A673 (cell line): ENCODE data around the gene DNMT3B. TPM values are rescaled to one million over a fixed set of nuclear protein-coding genes. Genes with fewer than 3 reads are reported as not detected.
"Not testable (repeated sequence)": the region's sequence is repeated elsewhere in the genome, so short reads cannot be mapped to it uniquely, and the experiment has no call there.

Source experiments
- Bru-seq: library from RNA; stranded (reverse); fragments of 400-500 nt; gene quantifications from one replicate; lab custom pipeline; 2021; lab: Mats Ljungman, UMichigan
- BruChase-seq, 2 experiments: library from RNA; stranded (reverse); fragments of 400-500 nt; gene quantifications; one replicate each; lab custom pipeline; 2021; lab: Mats Ljungman, UMichigan
- BruUV-seq: library from RNA; stranded (reverse); fragments of 400-500 nt; replicated peaks from 2 replicates; lab custom pipeline; 2021; lab: Mats Ljungman, UMichigan
- CTCF ChIA-PET: fragments of 300-600 bp; sonication (Branson Sonifier 250); formaldehyde crosslinking; loops from one replicate; lab custom pipeline; 2022; ENCODE audit warnings: antibody characterized with exemption; lab: Charles Lee
- POLR2A ChIA-PET: fragments of 300-600 bp; sonication (Branson Sonifier 250); formaldehyde crosslinking; loops from one replicate; lab custom pipeline; 2022; ENCODE audit warnings: antibody characterized with exemption; ENCODE audit not compliant: low non-redundant PET; lab: Charles Lee
- DNase-seq: peaks from one replicate; pipeline ENCODE4 v3.0.0-alpha.2; 2015; ENCODE audit warnings: low spot score
- H3K27ac ChIP-seq: fragments of 200-600 bp; sonication (generic); 2 replicates; pipeline ENCODE4 v1.5.1; 2016; ENCODE audit warnings: mixed run types, low read depth, mild to moderate bottlenecking, mixed read lengths, antibody characterized with exemption, low read length; ENCODE audit not compliant: poor library complexity, severe bottlenecking
- H3K27me3 ChIP-seq: fragments of 200-600 bp; sonication (generic); replicated peaks from 2 replicates; pipeline ENCODE4 v1.6.1; 2017; ENCODE audit warnings: mixed run types, low read depth, mild to moderate bottlenecking, mixed read lengths, antibody characterized with exemption, low read length; ENCODE audit not compliant: insufficient read depth, poor library complexity
- H3K36me3 ChIP-seq: fragments of 200-600 bp; sonication (generic); 2 replicates; pipeline ENCODE4 v1.6.1; 2016; ENCODE audit warnings: mixed run types, mild to moderate bottlenecking, mixed read lengths, antibody characterized with exemption, low read length; ENCODE audit not compliant: insufficient read depth, poor library complexity, severe bottlenecking
- H3K4me1 ChIP-seq: fragments of 200-600 bp; sonication (generic); 2 replicates; pipeline ENCODE4 v1.6.1; 2017; ENCODE audit warnings: mixed run types, mild to moderate bottlenecking, mixed read lengths, antibody characterized with exemption, low read length; ENCODE audit not compliant: insufficient read depth, poor library complexity, severe bottlenecking
- H3K4me3 ChIP-seq: fragments of 200-600 bp; sonication (generic); 2 replicates; pipeline ENCODE4 v1.5.1; 2016; ENCODE audit warnings: low read depth, mixed run types, mild to moderate bottlenecking, mixed read lengths, low read length; ENCODE audit not compliant: poor library complexity, severe bottlenecking
- H3K9me3 ChIP-seq: fragments of 200-600 bp; sonication (generic); 2 replicates; pipeline ENCODE4 v1.6.1; 2016; ENCODE audit warnings: mixed run types, low read depth, mild to moderate bottlenecking, mixed read lengths, antibody characterized with exemption, low read length; ENCODE audit not compliant: poor library complexity, severe bottlenecking
- EZH2 ChIP-seq: fragments of 200-600 bp; sonication (generic); IDR thresholded peaks from 2 replicates; pipeline ENCODE4 v1.6.1; 2017; ENCODE audit warnings: borderline replicate concordance, low read depth, mild to moderate bottlenecking, mixed read lengths, antibody characterized with exemption, low read length; ENCODE audit not compliant: poor library complexity, severe bottlenecking
- intact Hi-C: fragments of 100-400 bp; cut with micrococcal nuclease; formaldehyde crosslinking; loops from one replicate; pipeline ENCODE4 v1.10.0; 2022; ENCODE audit not compliant: unreplicated experiment
- long read RNA-seq: library from polyadenylated mRNA; stranded (forward); transcript quantifications from one replicate; pipeline ENCODE4 v2.0.0, GENCODE V29; 2022
- total RNA-seq: library from RNA; stranded (reverse); gene quantifications from 2 replicates; pipeline ENCODE4 v1.2.3, GENCODE V29; 2021
- TF ChIP-seq, protein P1 (sequence below): fragments of 300-800, 200-600 bp; sonication (generic); conservative IDR thresholded peaks from 2 replicates; pipeline ENCODE4 v1.5.1; 2017; ENCODE audit warnings: low read depth, mild to moderate bottlenecking, antibody characterized with exemption, low read length, moderate library complexity, mixed read lengths

Gene DNMT3B
- total RNA-seq (3.8 and 5.7 TPM in 2 replicates), Bru-seq, nascent RNA (percentile 50 among the genes with signal in this experiment), BruChase-seq, experiment 1, labeled RNA remaining after a 2-hour chase (percentile 53 among the genes with signal in this experiment), BruChase-seq, experiment 2, labeled RNA remaining after a 6-hour chase (percentile 47 among the genes with signal in this experiment)
- long read RNA-seq, full-length matches to known transcripts = 2 of 6 reads
- long read RNA-seq, partial matches to known transcripts = 2 of 6 reads
- long read RNA-seq, other reads (novel, unspliced or antisense) = 2 of 6 reads

DNA sequence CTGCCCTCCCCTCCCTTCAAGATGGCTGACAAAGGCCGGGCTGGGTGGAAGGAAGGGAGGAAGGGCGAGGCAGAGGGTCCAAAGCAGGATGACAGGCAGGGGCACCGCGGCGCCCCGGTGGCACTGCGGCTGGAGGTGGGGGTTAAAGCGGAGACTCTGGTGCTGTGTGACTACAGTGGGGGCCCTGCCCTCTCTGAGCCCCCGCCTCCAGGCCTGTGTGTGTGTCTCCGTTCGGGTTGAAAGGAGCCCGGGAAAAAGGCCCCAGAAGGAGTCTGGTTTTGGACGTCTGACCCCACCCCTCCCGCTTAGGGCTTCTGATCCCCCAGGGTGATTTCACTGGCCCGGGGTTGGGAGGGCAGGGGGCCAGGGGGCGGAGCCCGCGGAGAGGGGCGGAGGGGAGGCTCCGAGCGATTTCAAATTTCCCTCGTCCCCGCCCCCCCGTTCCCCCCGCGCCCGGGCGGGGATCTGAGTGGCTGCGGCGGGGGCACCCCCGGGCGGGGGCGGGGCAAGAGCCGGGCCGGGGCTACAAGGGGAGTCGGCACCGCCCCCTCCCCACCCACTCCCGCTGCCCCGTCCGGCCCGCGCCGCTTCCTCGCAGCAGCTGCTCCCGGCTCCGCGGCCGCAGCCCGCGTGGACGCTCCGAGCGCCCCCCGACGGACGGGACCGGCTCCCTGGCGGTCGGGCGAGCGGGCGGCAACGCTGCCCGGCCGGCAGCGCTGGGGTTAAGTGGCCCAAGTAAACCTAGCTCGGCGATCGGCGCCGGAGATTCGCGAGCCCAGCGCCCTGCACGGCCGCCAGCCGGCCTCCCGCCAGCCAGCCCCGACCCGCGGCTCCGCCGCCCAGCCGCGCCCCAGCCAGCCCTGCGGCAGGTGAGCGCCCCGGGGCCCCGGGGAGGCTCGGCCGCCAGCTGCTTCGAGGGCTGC lies at the start of gene DNMT3B:
TSS of gene DNMT3B (plus strand) at position 555 of the 923 bp plus-strand sequence. CDS start 17,939 bp downstream, outside the sequence.
- BruUV-seq = no TSS peak
- Histone ChIP-seq H3K4me3 (peak within 1 kb of the TSS; percentile 88), H3K36me3 (no peaks in the 10 kb centered on the region), H3K27ac (peak within 1 kb of the TSS; percentile 63), H3K9me3 (no peaks in the 10 kb centered on the region), H3K27me3 (no peaks in the 10 kb centered on the region), H3K4me1 (peaks cover 13% of the 10 kb centered on the region)
- TF ChIP-seq, protein P1, sequence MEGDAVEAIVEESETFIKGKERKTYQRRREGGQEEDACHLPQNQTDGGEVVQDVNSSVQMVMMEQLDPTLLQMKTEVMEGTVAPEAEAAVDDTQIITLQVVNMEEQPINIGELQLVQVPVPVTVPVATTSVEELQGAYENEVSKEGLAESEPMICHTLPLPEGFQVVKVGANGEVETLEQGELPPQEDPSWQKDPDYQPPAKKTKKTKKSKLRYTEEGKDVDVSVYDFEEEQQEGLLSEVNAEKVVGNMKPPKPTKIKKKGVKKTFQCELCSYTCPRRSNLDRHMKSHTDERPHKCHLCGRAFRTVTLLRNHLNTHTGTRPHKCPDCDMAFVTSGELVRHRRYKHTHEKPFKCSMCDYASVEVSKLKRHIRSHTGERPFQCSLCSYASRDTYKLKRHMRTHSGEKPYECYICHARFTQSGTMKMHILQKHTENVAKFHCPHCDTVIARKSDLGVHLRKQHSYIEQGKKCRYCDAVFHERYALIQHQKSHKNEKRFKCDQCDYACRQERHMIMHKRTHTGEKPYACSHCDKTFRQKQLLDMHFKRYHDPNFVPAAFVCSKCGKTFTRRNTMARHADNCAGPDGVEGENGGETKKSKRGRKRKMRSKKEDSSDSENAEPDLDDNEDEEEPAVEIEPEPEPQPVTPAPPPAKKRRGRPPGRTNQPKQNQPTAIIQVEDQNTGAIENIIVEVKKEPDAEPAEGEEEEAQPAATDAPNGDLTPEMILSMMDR = no peak
- TF ChIP-seq EZH2 = no peak
- ChIA-PET CTCF (no interaction called here), POLR2A (interaction anchor here (0.5 kb wide), 1 partner anchor 44 kb away, joined by 6 read pairs; no protein-coding TSS in a partner anchor)
- peak; percentile 88 for DNase-seq
- intact Hi-C loops = no loop called here

DNA sequence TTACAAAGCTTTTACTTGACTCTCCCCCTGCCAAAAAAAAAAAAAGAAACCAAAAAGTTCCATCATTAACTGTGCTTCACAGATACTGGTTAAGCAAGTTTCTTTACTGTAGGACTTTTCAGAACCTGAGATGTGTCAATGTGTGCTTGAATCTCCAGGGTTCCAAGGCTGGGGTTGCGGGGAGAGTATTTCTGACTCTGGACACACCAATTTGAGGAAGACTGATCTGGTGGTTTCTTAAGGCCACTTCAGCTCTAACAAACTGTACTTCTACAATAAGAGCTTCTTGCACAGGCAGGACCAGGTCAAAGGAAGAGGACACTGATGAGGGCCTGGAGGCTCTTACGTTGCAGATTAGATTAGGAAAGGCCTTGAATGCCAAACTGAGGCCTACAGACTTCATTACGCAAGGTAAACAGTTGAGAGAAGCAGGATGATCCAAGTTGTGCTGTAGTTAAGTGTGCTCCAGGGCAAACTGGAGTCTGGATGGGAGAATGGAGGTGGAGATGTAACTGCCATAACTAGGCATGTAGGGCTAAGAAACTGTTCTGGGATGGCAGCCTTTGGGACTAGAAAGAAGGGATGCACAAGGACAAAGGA lies 43.3 kb upstream of the DNMT3B start:
- no peak for DNase-seq
- Histone ChIP-seq H3K36me3 (no peaks in the 10 kb centered on the region), H3K4me3 (no peak overlapping the region), H3K4me1 (no peaks in the 10 kb centered on the region), H3K27ac (no peak overlapping the region), H3K9me3 (no peaks in the 10 kb centered on the region), H3K27me3 (no peaks in the 10 kb centered on the region)
- POLR2A ChIA-PET = interaction anchor here (0.6 kb wide), 1 partner anchor 43 kb away, joined by 6 read pairs; the partner anchor contains the start of gene DNMT3B
- TF ChIP-seq, protein P1 = no peak
- no peak for TF ChIP-seq EZH2
- intact Hi-C loops = no loop called here
- CTCF ChIA-PET = interaction anchor here (0.6 kb wide), 1 partner anchor 196 kb away, joined by 3 read pairs; no protein-coding TSS in a partner anchor
- no TSS peak for BruUV-seq

DNA sequence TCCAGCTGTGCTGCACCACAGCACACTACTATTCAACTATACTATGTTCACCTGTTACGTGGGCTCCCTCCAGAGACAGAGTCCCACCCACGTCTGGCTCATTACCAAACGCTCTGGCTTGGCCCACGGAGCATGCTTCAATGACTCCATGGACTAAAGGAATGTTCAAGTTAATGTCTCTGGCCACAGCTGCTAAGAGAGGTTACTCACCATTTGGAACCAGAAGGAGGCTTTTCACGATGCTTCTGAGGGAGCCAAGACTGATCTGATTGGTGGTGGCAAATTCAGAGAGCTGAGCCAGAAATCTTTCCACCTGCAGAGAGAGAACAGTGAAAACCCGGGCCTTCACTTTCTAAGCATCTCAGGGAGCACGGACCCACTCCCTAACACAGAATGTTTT lies 34.5 kb upstream of the DNMT3B start:
- intact Hi-C loops = no loop called here

DNA sequence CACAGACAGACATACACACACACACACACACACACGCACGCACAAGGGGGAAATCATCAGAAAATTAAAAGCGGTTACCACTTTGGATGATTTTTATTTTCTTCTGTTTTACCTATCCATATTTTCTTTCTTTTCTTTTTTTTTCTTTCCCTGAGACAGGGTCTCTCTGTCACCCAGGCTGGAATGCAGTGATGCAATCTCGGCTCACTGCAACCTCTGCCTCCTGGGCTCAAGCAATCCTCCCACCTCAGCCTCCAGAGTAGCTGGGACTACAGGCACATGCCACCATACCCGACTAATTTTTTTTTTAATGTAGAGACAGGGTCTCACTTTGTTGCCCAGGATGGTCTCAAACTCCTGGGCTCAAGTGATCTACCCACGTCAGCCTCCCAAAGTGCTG lies 33.8 kb upstream of the DNMT3B start:
- H3K27me3 ChIP-seq, H3K4me1 ChIP-seq, intact Hi-C loops, DNase-seq, POLR2A ChIA-PET, H3K9me3 ChIP-seq, H3K4me3 ChIP-seq, H3K36me3 ChIP-seq, CTCF ChIA-PET, H3K27ac ChIP-seq, BruUV-seq: not testable (repeated sequence)

More for the DNA sequence above, 34.5 kb upstream of the DNMT3B start:
- no peak overlapping the region for H3K27ac ChIP-seq
- no peak for DNase-seq
- ChIA-PET CTCF (no interaction called here), POLR2A (no interaction called here)
- H3K27me3 ChIP-seq = no peaks in the 10 kb centered on the region
- no peak overlapping the region for H3K4me3 ChIP-seq
- BruUV-seq = no TSS peak
- no peaks in the 10 kb centered on the region for H3K9me3 ChIP-seq
- H3K4me1 ChIP-seq = no peaks in the 10 kb centered on the region
- no peaks in the 10 kb centered on the region for H3K36me3 ChIP-seq
- no peak for TF ChIP-seq EZH2

DNA sequence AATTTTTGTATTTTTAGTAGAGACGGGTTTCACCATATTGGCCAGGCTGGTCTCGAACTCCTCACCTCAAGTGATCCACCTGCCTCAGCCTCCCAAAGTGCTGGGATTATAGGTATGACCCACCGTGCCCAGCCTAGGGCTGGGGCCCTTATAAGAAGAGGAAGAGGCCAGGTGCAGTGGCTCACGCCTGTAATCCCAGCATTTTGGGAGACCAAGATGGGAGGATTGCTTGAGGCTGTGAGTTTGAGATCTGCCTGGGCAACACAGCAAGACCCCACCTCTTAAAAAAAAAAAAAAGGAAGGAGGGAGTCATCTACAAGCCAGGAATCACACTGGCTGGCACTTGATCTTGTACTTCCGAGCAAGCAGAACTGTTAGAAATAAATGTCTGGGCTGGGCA lies 32.9 kb upstream of the DNMT3B start:
- CTCF ChIA-PET, intact Hi-C loops, POLR2A ChIA-PET: not testable (repeated sequence)

More for the DNA sequence above, 32.9 kb upstream of the DNMT3B start:
- not testable (repeated sequence) for H3K4me3 ChIP-seq, H3K27me3 ChIP-seq, H3K9me3 ChIP-seq, H3K4me1 ChIP-seq, BruUV-seq, H3K36me3 ChIP-seq, DNase-seq, H3K27ac ChIP-seq
